ENCODE data around the gene PRKAB2.

- TF ChIP-seq, protein P1, sequence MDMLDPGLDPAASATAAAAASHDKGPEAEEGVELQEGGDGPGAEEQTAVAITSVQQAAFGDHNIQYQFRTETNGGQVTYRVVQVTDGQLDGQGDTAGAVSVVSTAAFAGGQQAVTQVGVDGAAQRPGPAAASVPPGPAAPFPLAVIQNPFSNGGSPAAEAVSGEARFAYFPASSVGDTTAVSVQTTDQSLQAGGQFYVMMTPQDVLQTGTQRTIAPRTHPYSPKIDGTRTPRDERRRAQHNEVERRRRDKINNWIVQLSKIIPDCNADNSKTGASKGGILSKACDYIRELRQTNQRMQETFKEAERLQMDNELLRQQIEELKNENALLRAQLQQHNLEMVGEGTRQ (IDR thresholded peaks at IDR 0.05; ENCODE audit: low read depth, low read length): no peak
- TF ChIP-seq CEBPB (IDR thresholded peaks at IDR 0.05; ENCODE audit: low read depth, low read length): no peak
- TF ChIP-seq, protein P2, sequence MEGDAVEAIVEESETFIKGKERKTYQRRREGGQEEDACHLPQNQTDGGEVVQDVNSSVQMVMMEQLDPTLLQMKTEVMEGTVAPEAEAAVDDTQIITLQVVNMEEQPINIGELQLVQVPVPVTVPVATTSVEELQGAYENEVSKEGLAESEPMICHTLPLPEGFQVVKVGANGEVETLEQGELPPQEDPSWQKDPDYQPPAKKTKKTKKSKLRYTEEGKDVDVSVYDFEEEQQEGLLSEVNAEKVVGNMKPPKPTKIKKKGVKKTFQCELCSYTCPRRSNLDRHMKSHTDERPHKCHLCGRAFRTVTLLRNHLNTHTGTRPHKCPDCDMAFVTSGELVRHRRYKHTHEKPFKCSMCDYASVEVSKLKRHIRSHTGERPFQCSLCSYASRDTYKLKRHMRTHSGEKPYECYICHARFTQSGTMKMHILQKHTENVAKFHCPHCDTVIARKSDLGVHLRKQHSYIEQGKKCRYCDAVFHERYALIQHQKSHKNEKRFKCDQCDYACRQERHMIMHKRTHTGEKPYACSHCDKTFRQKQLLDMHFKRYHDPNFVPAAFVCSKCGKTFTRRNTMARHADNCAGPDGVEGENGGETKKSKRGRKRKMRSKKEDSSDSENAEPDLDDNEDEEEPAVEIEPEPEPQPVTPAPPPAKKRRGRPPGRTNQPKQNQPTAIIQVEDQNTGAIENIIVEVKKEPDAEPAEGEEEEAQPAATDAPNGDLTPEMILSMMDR (conservative IDR thresholded peaks at IDR 0.05; ENCODE audit: low read depth, low read length): no peak
Observed at GRCh38 chr1:147217141-147217540, 44.9 kb upstream of the PRKAB2 start.

Data from IMR-90 (cell line).